ENCODE measurements around the gene MAGOH. TPM values are rescaled to one million over a fixed set of nuclear protein-coding genes. Genes with fewer than 3 reads are reported as not detected.
A peak's percentile ranks its signal among the peaks of the same experiment; 100 is the strongest.

MAGOH gene
- total and polyA plus RNA-seq, 2 of the 13 experiments (the other 11 are each of a cell fraction or from before 2014, with no cell fraction given), result 24.1 to 87.0 TPM

DNA sequence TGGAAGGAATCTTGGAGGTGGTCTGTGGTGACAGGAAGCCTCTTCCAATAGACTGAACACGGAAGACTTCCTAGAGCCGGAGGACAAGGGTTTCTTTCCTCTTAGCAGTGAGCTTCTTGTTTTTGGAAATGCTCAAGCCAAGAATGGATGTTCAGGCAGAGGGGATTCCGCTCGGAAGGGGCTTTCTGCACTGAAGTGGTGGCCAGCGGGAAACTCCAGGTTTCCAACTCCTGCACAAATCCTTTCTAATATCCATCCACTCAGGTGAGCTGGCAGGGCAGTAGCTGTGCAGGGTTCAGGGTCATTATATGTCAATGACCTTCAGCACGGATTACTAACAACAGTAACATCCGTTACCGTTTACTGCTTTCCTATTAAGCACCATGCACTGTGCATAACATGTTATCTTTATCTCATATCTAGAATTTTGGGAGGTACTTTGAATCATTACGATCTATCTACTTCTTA is 42.3 kb downstream of the MAGOH start:
- Histone ChIP-seq H3K79me2 (ENCODE audit: insufficient read depth, low read length) (peaks cover 17% of the 10 kb centered on the region), H3K36me3 (replicated peaks in 1 of 2; ENCODE audit: control insufficient read depth in 1 of 2, insufficient read depth in 2 of 2, low read length in 2 of 2) (no peaks in the 10 kb centered on the region; a peak in 1 of 5 replicates), H3K27me3 (ENCODE audit: control insufficient read depth in 1 of 2, insufficient read depth in 2 of 2, low read length in 2 of 2) (no peaks in the 10 kb centered on the region; a peak in 1 of 5 replicates), H3K9me3 (ENCODE audit: low read length) (no peaks in the 10 kb centered on the region), H4K20me1 (ENCODE audit: insufficient read depth, low read length) (no peaks in the 10 kb centered on the region), H3K4me1 (ENCODE audit: insufficient read depth, low read length) (peaks cover 54% of the 10 kb centered on the region), H3K9ac (ENCODE audit: insufficient read depth, low read depth, low read length) (peak overlapping the region; percentile 95), H3K27ac (ENCODE audit: extremely low read length, insufficient read depth, low read length) (peak overlapping the region; percentile 87), H3K4me2 (ENCODE audit: low read depth, low read length) (peak overlapping the region; percentile 74), H2AFZ (ENCODE audit: low read length) (peak overlapping the region; percentile 39), H3K4me3 (replicated peaks in 1 of 3; ENCODE audit: insufficient read depth in 1 of 3, low read depth in 2 of 3, low read length in 3 of 3) (peak overlapping the region; percentile 84 to 91 (median 91))
- BruUV-seq (replicated peaks), result TSS peak; percentile 61
- FAIRE-seq (peak; percentile 70), ATAC-seq (peak; percentile 78), DNase-seq (ENCODE audit: low spot score) (peak; percentile 54)
- in situ Hi-C loops (cut with HindIII; ENCODE audit: extremely low pct_ligation_motif_present, low pct_unique_long_range_greater_than_20kb) (no loop called here), intact Hi-C loops (cut with micrococcal nuclease; ENCODE audit: unreplicated experiment) (loop anchor here (2.0 kb wide), 1 partner anchor 25 kb away; the partner anchor contains the start of gene CZIB)
- POLR2A ChIA-PET, result interaction anchor here (0.9 to 2.0 kb wide), 10 partner anchors 12 to 181 kb away, joined by 3 to 17 read pairs (median 4); partner anchors contain the start of gene MAGOH
- 9% methylated on average over 9 of the region's 9 CpGs for WGBS (ENCODE audit: low lambda C conversion rate)
- CTCF ChIA-PET (ENCODE audit: low intra/inter-chr PET ratio, low total read pairs), result no interaction called here
- TF ChIP-seq SKI (IDR thresholded peaks at IDR 0.05; ENCODE audit: partially characterized antibody) (peak; percentile 40), JUN (CRISPR knock-in tag; IDR thresholded peaks at IDR 0.05) (peak; percentile 26; the same call in 1 of the 2 replicates), ZNF598 (CRISPR knock-in tag; IDR thresholded peaks at IDR 0.05; ENCODE audit: borderline replicate concordance) (no peak), ARNTL (CRISPR knock-in tag; IDR thresholded peaks at IDR 0.05) (no peak), ZNF556 (CRISPR knock-in tag; IDR thresholded peaks at IDR 0.05; ENCODE audit: borderline replicate concordance) (no peak), ZNF75D (CRISPR knock-in tag; IDR thresholded peaks at IDR 0.05; ENCODE audit: borderline replicate concordance) (no peak), U2AF2 (IDR thresholded peaks at IDR 0.05; ENCODE audit: low read depth, low read length) (no peak), ZNF720 (CRISPR knock-in tag; IDR thresholded peaks at IDR 0.05) (no peak), ZNF317 (CRISPR knock-in tag; IDR thresholded peaks at IDR 0.05) (no peak), NCOR1 (IDR thresholded peaks at IDR 0.05; ENCODE audit: borderline replicate concordance, low read length) (0 out of 2 replicates have a peak, but pooled peaks have one; percentile 75), GZF1 (CRISPR knock-in tag; IDR thresholded peaks at IDR 0.05) (0 out of 2 replicates have a peak, but pooled peaks have one; percentile 43)
- TF ChIP-seq, protein P1, sequence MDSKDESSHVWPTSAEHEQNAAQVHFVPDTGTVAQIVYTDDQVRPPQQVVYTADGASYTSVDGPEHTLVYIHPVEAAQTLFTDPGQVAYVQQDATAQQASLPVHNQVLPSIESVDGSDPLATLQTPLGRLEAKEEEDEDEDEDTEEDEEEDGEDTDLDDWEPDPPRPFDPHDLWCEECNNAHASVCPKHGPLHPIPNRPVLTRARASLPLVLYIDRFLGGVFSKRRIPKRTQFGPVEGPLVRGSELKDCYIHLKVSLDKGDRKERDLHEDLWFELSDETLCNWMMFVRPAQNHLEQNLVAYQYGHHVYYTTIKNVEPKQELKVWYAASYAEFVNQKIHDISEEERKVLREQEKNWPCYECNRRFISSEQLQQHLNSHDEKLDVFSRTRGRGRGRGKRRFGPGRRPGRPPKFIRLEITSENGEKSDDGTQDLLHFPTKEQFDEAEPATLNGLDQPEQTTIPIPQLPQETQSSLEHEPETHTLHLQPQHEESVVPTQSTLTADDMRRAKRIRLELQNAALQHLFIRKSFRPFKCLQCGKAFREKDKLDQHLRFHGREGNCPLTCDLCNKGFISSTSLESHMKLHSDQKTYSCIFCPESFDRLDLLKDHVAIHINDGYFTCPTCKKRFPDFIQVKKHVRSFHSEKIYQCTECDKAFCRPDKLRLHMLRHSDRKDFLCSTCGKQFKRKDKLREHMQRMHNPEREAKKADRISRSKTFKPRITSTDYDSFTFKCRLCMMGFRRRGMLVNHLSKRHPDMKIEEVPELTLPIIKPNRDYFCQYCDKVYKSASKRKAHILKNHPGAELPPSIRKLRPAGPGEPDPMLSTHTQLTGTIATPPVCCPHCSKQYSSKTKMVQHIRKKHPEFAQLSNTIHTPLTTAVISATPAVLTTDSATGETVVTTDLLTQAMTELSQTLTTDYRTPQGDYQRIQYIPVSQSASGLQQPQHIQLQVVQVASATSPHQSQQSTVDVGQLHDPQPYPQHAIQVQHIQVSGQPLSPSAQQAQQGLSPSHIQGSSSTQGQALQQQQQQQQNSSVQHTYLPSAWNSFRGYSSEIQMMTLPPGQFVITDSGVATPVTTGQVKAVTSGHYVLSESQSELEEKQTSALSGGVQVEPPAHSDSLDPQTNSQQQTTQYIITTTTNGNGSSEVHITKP (CRISPR knock-in tag; IDR thresholded peaks at IDR 0.05; ENCODE audit: low read depth), result no peak
- TF ChIP-seq, protein P2, sequence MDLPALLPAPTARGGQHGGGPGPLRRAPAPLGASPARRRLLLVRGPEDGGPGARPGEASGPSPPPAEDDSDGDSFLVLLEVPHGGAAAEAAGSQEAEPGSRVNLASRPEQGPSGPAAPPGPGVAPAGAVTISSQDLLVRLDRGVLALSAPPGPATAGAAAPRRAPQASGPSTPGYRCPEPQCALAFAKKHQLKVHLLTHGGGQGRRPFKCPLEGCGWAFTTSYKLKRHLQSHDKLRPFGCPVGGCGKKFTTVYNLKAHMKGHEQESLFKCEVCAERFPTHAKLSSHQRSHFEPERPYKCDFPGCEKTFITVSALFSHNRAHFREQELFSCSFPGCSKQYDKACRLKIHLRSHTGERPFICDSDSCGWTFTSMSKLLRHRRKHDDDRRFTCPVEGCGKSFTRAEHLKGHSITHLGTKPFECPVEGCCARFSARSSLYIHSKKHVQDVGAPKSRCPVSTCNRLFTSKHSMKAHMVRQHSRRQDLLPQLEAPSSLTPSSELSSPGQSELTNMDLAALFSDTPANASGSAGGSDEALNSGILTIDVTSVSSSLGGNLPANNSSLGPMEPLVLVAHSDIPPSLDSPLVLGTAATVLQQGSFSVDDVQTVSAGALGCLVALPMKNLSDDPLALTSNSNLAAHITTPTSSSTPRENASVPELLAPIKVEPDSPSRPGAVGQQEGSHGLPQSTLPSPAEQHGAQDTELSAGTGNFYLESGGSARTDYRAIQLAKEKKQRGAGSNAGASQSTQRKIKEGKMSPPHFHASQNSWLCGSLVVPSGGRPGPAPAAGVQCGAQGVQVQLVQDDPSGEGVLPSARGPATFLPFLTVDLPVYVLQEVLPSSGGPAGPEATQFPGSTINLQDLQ (CRISPR knock-in tag; IDR thresholded peaks at IDR 0.05), result no peak
- TF ChIP-seq, protein P3, sequence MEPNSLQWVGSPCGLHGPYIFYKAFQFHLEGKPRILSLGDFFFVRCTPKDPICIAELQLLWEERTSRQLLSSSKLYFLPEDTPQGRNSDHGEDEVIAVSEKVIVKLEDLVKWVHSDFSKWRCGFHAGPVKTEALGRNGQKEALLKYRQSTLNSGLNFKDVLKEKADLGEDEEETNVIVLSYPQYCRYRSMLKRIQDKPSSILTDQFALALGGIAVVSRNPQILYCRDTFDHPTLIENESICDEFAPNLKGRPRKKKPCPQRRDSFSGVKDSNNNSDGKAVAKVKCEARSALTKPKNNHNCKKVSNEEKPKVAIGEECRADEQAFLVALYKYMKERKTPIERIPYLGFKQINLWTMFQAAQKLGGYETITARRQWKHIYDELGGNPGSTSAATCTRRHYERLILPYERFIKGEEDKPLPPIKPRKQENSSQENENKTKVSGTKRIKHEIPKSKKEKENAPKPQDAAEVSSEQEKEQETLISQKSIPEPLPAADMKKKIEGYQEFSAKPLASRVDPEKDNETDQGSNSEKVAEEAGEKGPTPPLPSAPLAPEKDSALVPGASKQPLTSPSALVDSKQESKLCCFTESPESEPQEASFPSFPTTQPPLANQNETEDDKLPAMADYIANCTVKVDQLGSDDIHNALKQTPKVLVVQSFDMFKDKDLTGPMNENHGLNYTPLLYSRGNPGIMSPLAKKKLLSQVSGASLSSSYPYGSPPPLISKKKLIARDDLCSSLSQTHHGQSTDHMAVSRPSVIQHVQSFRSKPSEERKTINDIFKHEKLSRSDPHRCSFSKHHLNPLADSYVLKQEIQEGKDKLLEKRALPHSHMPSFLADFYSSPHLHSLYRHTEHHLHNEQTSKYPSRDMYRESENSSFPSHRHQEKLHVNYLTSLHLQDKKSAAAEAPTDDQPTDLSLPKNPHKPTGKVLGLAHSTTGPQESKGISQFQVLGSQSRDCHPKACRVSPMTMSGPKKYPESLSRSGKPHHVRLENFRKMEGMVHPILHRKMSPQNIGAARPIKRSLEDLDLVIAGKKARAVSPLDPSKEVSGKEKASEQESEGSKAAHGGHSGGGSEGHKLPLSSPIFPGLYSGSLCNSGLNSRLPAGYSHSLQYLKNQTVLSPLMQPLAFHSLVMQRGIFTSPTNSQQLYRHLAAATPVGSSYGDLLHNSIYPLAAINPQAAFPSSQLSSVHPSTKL (CRISPR knock-in tag; IDR thresholded peaks at IDR 0.05), result peak; percentile 62; the same call in 1 of the 2 replicates

Measured in HepG2 (cell line).